Nephron progenitor cell (in vitro differentiated cells): Measurements from ENCODE around the gene TM9SF2.

ENCODE experiments used
- DNase-seq: peaks from one replicate; pipeline ENCODE4 v3.0.0; 2021
- H3K27ac Mint-ChIP-seq: 2 replicates; pipeline ENCODE4 v1.8.0; 2021; ENCODE audit warnings: mild to moderate bottlenecking, moderate library complexity, mixed read lengths
- H3K27me3 Mint-ChIP-seq: 2 replicates; pipeline ENCODE4 v1.8.0; 2021; ENCODE audit warnings: mild to moderate bottlenecking, low read depth, mixed read lengths; ENCODE audit not compliant: poor library complexity
- H3K36me3 Mint-ChIP-seq: 2 replicates; pipeline ENCODE4 v1.8.0; 2021; ENCODE audit warnings: low read depth, mixed read lengths
- H3K4me1 Mint-ChIP-seq: 2 replicates; pipeline ENCODE4 v1.8.0; 2021; ENCODE audit warnings: mixed read lengths
- H3K4me3 Mint-ChIP-seq: 2 replicates; pipeline ENCODE4 v1.8.0; 2021; ENCODE audit warnings: mild to moderate bottlenecking, moderate library complexity, mixed read lengths
- H3K9me3 Mint-ChIP-seq: 2 replicates; pipeline ENCODE4 v1.8.0; 2021; ENCODE audit warnings: mild to moderate bottlenecking, moderate library complexity, mixed read lengths
- CTCF ChIP-seq: fragments of 200-600 bp; sonication (generic); IDR thresholded peaks from 2 replicates; pipeline ENCODE4 v1.5.0; 2021; ENCODE audit warnings: antibody characterized with exemption

TM9SF2 gene

GRCh38 chr13:99556867-99557443 lies 55.7 kb downstream of the TM9SF2 start:
- H3K36me3 Mint-ChIP-seq: peaks cover 76% of the 10 kb centered on the region
- DNase-seq: no peak
- H3K4me3 Mint-ChIP-seq: no peak overlapping the region

GRCh38 chr13:99558570-99559180 lies 57.4 kb downstream of the TM9SF2 start:
- no peaks in the 10 kb centered on the region for H3K9me3 Mint-ChIP-seq
- H3K4me3 Mint-ChIP-seq: no peak overlapping the region
- DNase-seq: no peak
- H3K36me3 Mint-ChIP-seq: peaks cover 75% of the 10 kb centered on the region
- TF ChIP-seq CTCF: no peak
- H3K4me1 Mint-ChIP-seq: no peaks in the 10 kb centered on the region
- peak overlapping the region; percentile 79 for H3K27ac Mint-ChIP-seq
- no peaks in the 10 kb centered on the region for H3K27me3 Mint-ChIP-seq

More at GRCh38 chr13:99556867-99557443, 55.7 kb downstream of the TM9SF2 start:
- no peak for TF ChIP-seq CTCF
- H3K27ac Mint-ChIP-seq: peak overlapping the region; percentile 35
- no peaks in the 10 kb centered on the region for H3K27me3 Mint-ChIP-seq
- no peaks in the 10 kb centered on the region for H3K9me3 Mint-ChIP-seq
- H3K4me1 Mint-ChIP-seq: no peaks in the 10 kb centered on the region

- DNase-seq: no peak
- Mint-ChIP-seq H3K4me3 (no peak overlapping the region), H3K27me3 (no peaks in the 10 kb centered on the region), H3K4me1 (no peaks in the 10 kb centered on the region), H3K9me3 (no peaks in the 10 kb centered on the region), H3K36me3 (peaks cover 75% of the 10 kb centered on the region), H3K27ac (no peak overlapping the region)
- TF ChIP-seq CTCF: no peak
Measured at GRCh38 chr13:99559560-99559959, 58.3 kb downstream of the TM9SF2 start.

GRCh38 chr13:99563404-99563803 lies 62.1 kb downstream of the TM9SF2 start:
- H3K27ac Mint-ChIP-seq: no peak overlapping the region
- DNase-seq: no peak
- peaks cover 6% of the 10 kb centered on the region for H3K9me3 Mint-ChIP-seq
- H3K4me1 Mint-ChIP-seq: no peaks in the 10 kb centered on the region
- no peak for TF ChIP-seq CTCF
- H3K36me3 Mint-ChIP-seq: peaks cover 67% of the 10 kb centered on the region
- no peak overlapping the region for H3K4me3 Mint-ChIP-seq
- H3K27me3 Mint-ChIP-seq: no peaks in the 10 kb centered on the region

GRCh38 chr13:99564386-99564785 lies 63.1 kb downstream of the TM9SF2 start:
- Mint-ChIP-seq H3K4me3 (no peak overlapping the region), H3K27ac (no peak overlapping the region), H3K27me3 (no peaks in the 10 kb centered on the region), H3K9me3 (peaks cover 16% of the 10 kb centered on the region), H3K36me3 (peaks cover 69% of the 10 kb centered on the region), H3K4me1 (no peaks in the 10 kb centered on the region)
- no peak for TF ChIP-seq CTCF
- no peak for DNase-seq

GRCh38 chr13:99565478-99566124 lies 64.3 kb downstream of the TM9SF2 start:
- Mint-ChIP-seq H3K27me3 (no peaks in the 10 kb centered on the region), H3K27ac (no peak overlapping the region), H3K36me3 (peaks cover 69% of the 10 kb centered on the region), H3K4me1 (no peaks in the 10 kb centered on the region), H3K9me3 (peaks cover 21% of the 10 kb centered on the region), H3K4me3 (no peak overlapping the region)
- DNase-seq: no peak
- no peak for TF ChIP-seq CTCF
